Panc1 (cell line): ENCODE data around the gene MROH7. TPM values are rescaled to one million over a fixed set of nuclear protein-coding genes. Genes with fewer than 3 reads are reported as not detected.

Experiments used
- ATAC-seq: fragments of 200-7000 bp; cut with Tn5 transposase; 2 replicates; pipeline ENCODE4 v1.9.1; 2020; ENCODE audit warnings: mild to moderate bottlenecking, moderate library complexity
- BruUV-seq: library from RNA; stranded (reverse); fragments of 400-500 nt; replicated peaks from 2 replicates; lab custom pipeline; 2021; lab: Mats Ljungman, UMichigan
- CTCF ChIA-PET: fragments of 300-600 bp; sonication (Branson Sonifier 250); formaldehyde crosslinking; loops from one replicate; lab custom pipeline; 2022; ENCODE audit warnings: antibody characterized with exemption; lab: Charles Lee
- POLR2A ChIA-PET: fragments of 300-600 bp; sonication (Branson Sonifier 250); formaldehyde crosslinking; loops from one replicate; lab custom pipeline; 2022; ENCODE audit warnings: antibody characterized with exemption; lab: Charles Lee
- DNase-seq: peaks from one replicate; pipeline ENCODE4 v3.0.0-alpha.2; 2010; ENCODE audit warnings: low read depth, low spot score
- H3K27ac ChIP-seq: 2 replicates; pipeline ENCODE4 v1.5.1; 2011; ENCODE audit warnings: mild to moderate bottlenecking, low read length, inconsistent platforms
- H3K27me3 ChIP-seq: fragments of 200-500 bp; sonication (Bioruptor generic); 2 replicates; pipeline ENCODE4 v1.6.0; 2014; ENCODE audit warnings: low read length, inconsistent platforms; ENCODE audit not compliant: control insufficient read depth, insufficient read depth
- H3K36me3 ChIP-seq: fragments of 200-500 bp; sonication (Bioruptor generic); 2 replicates; pipeline ENCODE4 v1.5.1; 2014; ENCODE audit warnings: inconsistent platforms, mild to moderate bottlenecking, low read length, moderate library complexity; ENCODE audit not compliant: control insufficient read depth, insufficient read depth
- H3K4me1 ChIP-seq: 2 replicates; pipeline ENCODE4 v1.5.1; 2011; ENCODE audit warnings: inconsistent platforms, mild to moderate bottlenecking, low read length, moderate library complexity; ENCODE audit not compliant: control insufficient read depth, insufficient read depth
- H3K4me3 ChIP-seq, 2 experiments: 2 replicates each; pipeline ENCODE4 v1.5.1; 2011 to 2012; ENCODE audit warnings: low read depth in 2 of 2, low read length in 2 of 2, mild to moderate bottlenecking in 2 of 2, inconsistent platforms in 1 of 2, moderate library complexity in 1 of 2
- H3K9me3 ChIP-seq: fragments of 200-500 bp; sonication (Bioruptor generic); 2 replicates; pipeline ENCODE4 v1.5.1; 2014; ENCODE audit warnings: low read depth, mild to moderate bottlenecking, inconsistent platforms, low read length, moderate library complexity; ENCODE audit not compliant: control insufficient read depth, insufficient read depth
- POLR2AphosphoS5 ChIP-seq: IDR thresholded peaks from 2 replicates; pipeline ENCODE4 v1.6.1; 2012; ENCODE audit warnings: mild to moderate bottlenecking, low read depth, low read length, moderate library complexity
- REST ChIP-seq, 2 experiments: IDR thresholded peaks; 2 replicates each; pipeline ENCODE4 v1.6.1; 2011 to 2012; ENCODE audit warnings: low read depth in 2 of 2, control low read depth in 1 of 2, low read length in 1 of 2, mild to moderate bottlenecking in 1 of 2, moderate library complexity in 1 of 2; ENCODE audit not compliant: insufficient read depth in 1 of 2
- SIN3A ChIP-seq: IDR thresholded peaks from 2 replicates; pipeline ENCODE4 v1.6.1; 2012; ENCODE audit warnings: low read depth, mild to moderate bottlenecking, low read length, moderate library complexity, borderline replicate concordance; ENCODE audit not compliant: insufficient read depth
- TCF7L2 ChIP-seq: IDR thresholded peaks from 2 replicates; pipeline ENCODE4 v1.6.1; 2011; ENCODE audit warnings: mild to moderate bottlenecking, low read depth, low read length, inconsistent platforms
- in situ Hi-C: cut with HindIII; loops from 2 replicates; pipeline ENCODE4 v1.10.0; 2016; ENCODE audit warnings: low sequenced_read_pairs, low pct_unique_long_range_greater_than_20kb
- intact Hi-C: fragments of 100-400 bp; cut with micrococcal nuclease; formaldehyde crosslinking; loops from one replicate; pipeline ENCODE4 v1.10.0; 2022; ENCODE audit not compliant: unreplicated experiment
- total RNA-seq: library from RNA; stranded (reverse); gene quantifications from one replicate; pipeline ENCODE4 v1.2.1, GENCODE V29; 2021; ENCODE audit not compliant: unreplicated experiment
- TF ChIP-seq, protein P1 (sequence below): fragments of 450-650 bp; IDR thresholded peaks from 2 replicates; pipeline ENCODE4 v1.5.1; 2017; ENCODE audit warnings: mild to moderate bottlenecking

The MROH7 gene
- total RNA-seq, 1 experiment from 2014 or later = not detected

DNA sequence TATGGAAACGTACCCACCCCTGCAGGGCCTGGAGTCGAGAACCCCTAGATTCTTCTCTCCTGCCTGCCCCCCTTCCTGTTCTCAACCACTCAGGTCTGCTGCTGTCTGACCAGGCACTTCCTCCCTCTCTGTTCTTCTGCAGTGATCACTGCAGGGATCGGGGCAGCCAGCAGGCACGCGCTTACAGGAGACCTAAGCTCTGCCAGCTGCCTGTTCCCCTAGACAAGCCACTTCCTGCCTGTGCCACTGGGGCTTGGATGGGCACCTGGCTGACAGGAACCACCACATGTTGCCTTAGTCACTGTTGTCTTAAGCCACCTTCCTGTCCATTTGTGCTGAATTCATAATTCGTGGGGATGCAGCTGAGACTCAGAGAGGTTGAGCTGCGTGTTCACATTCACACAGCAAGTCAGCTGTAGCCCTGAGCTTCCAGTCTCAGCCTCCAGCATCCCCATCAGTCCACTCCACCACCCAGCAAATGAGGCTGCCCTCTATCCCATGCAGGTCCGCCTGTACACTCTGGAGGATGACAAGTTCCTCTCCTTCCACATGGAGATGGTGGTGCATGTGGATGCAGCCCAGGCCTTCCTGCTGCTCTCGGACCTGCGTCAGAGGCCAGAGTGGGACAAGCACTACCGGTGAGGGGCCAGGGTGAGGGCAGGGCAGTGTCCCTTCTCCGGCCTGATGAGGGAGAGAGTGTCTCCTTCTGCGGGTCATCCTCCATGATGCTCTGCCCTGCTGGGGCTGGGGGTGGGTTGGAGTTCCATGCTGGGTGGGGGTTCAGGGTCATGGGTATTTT is 36.8 kb upstream of the MROH7 start:
- BruUV-seq = no TSS peak
- in situ Hi-C loops (no loop called here), intact Hi-C loops (no loop called here)
- H3K9me3 ChIP-seq = no peaks in the 10 kb centered on the region
- no peaks in the 10 kb centered on the region for H3K36me3 ChIP-seq
- ATAC-seq (no peak), DNase-seq (no peak)
- POLR2A ChIA-PET = no interaction called here
- CTCF ChIA-PET = no interaction called here
- no peak overlapping the region for H3K4me3 ChIP-seq
- no peak overlapping the region for H3K27ac ChIP-seq
- no peaks in the 10 kb centered on the region for H3K27me3 ChIP-seq
- H3K4me1 ChIP-seq = no peaks in the 10 kb centered on the region
- TF ChIP-seq TCF7L2 (no peak), REST (IDR thresholded peaks at IDR 0.05; ENCODE audit: insufficient read depth in 1 of 2, low read depth in 2 of 2, low read length in 1 of 2) (no peak), POLR2AphosphoS5 (no peak)
- TF ChIP-seq, protein P1, sequence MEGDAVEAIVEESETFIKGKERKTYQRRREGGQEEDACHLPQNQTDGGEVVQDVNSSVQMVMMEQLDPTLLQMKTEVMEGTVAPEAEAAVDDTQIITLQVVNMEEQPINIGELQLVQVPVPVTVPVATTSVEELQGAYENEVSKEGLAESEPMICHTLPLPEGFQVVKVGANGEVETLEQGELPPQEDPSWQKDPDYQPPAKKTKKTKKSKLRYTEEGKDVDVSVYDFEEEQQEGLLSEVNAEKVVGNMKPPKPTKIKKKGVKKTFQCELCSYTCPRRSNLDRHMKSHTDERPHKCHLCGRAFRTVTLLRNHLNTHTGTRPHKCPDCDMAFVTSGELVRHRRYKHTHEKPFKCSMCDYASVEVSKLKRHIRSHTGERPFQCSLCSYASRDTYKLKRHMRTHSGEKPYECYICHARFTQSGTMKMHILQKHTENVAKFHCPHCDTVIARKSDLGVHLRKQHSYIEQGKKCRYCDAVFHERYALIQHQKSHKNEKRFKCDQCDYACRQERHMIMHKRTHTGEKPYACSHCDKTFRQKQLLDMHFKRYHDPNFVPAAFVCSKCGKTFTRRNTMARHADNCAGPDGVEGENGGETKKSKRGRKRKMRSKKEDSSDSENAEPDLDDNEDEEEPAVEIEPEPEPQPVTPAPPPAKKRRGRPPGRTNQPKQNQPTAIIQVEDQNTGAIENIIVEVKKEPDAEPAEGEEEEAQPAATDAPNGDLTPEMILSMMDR = no peak

DNA sequence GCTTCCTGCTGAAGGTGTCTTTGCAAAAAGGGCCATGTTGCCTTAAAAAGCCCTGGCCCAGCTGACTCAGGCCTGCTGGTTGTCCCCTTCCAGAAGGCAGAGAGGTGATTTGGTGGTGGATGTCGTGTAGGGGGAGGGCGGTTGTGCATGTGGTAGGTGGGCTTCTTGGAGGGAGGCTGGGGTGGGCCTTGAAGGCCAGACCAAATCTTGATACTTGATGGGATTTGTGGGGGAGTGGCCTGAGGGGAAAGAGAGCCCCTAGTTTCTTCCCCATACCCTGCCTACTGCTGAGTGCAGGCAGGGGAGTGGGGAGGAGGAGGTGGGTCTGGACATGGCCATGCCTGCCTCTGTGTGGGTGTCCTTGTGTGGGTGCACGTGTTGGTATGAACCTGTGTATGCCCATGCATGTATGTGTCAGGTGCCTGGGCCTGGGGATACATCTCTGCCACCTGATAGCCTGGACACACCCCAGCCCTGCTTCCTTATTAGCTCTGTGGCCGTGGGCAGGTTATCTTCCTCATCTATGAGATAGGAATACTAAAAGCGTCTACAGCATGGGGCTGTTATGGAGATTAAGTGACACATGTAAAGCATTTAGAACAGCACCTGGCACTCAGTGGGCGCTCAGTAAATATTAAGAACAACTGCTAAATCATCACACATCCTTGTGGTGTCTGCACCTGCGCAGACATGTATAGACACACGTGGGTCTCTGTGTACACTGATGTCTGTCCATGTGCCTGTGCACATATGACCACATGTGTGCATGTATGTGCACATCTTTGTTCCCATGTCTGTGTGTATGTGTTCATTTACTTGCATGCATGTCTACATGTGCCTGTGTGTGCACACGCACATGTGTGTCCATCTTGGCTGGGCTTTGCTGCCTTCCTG is 35.2 kb upstream of the MROH7 start:
- H3K4me3 ChIP-seq = no peak overlapping the region
- no peaks in the 10 kb centered on the region for H3K36me3 ChIP-seq
- ChIA-PET POLR2A (no interaction called here), CTCF (no interaction called here)
- in situ Hi-C loops (no loop called here), intact Hi-C loops (no loop called here)
- BruUV-seq = no TSS peak
- H3K4me1 ChIP-seq = no peaks in the 10 kb centered on the region
- ATAC-seq (no peak), DNase-seq (no peak)
- TF ChIP-seq, protein P1 = no peak
- TF ChIP-seq TCF7L2 (no peak), SIN3A (no peak), POLR2AphosphoS5 (no peak), REST (IDR thresholded peaks at IDR 0.05; ENCODE audit: insufficient read depth in 1 of 2, low read depth in 2 of 2, low read length in 1 of 2) (no peak)
- no peak overlapping the region for H3K27ac ChIP-seq
- no peaks in the 10 kb centered on the region for H3K9me3 ChIP-seq
- no peaks in the 10 kb centered on the region for H3K27me3 ChIP-seq
